ENCODE data around the gene IFNA7.
"Not testable (repeated sequence)": the region's sequence is repeated elsewhere in the genome, so short reads cannot be mapped to it uniquely, and the experiment has no call there.

Gene IFNA7

DNA sequence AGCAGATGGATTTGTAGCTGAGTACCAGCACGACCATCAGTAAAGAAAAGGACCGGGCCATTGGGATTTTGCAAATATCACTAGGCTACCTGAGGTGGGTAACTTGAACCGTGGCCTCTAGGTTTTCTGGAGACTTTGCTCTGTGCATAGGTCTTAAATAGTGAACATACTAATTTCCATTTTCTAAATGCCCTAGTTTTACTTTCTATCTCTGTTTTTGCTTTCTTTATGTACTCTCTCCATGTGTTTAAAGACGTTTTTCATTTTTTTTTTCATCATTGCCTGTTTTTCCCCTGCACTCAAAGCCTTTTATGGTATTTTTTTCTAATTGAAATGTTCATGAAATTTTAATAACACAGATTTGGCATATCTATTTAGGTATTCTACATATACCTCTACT is at the start of gene IFNA7:
TSS of gene IFNA7 (minus strand) at position 101 of the 400 bp plus-strand sequence. CDS start at position 61, 40 bp downstream.
- not testable (repeated sequence) for DNase-seq (ENCODE audit: low read depth in 3 of 3)

DNA sequence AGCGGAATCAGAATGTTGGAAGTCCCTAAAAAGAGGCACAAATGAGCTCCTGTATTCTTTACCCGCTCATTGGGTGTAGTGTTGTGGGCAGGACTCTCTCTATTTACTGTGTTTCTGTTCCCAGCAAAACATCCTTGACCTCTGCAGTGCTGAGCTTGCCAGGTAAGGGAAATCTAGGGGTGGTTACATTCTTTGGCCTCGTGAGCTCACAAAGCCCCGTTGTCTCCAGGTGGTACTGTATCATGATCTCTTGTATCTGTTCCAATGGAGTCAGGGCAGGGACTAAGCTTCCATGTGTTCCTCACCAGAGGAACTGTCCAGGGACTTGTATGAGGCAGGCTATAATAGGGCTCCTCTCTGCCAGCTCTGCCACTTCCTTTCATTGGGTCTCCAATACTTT is 49.6 kb upstream of the IFNA7 start:
- DNase-seq (ENCODE audit: low read depth in 3 of 3): no peak

GRCh38 chr9:21251190-21251589 is 49.2 kb upstream of the IFNA7 start:
- no peak for DNase-seq (ENCODE audit: low read depth in 3 of 3)

DNA sequence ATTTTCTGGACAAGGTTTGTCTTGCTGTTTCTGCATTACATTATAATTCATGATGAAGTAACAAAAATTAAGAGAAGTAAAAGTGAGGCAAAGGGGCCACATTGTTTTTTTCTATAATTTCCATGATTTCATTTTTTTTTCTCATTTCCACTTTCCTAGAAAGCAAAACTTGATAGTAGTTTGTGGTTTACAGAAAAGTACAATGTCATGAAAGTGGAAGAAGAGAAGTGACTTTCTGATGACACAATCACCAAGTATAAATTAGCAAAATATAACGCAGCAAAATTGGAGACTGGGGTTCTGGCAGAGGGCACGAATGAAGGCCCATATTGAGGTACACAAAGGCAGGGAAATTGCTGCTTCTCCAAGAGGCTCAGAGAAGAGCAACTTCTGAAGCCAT is 42.8 kb upstream of the IFNA7 start:
- no peak for DNase-seq (ENCODE audit: low read depth in 3 of 3)

- DNase-seq (ENCODE audit: low read depth in 3 of 3): no peak
Measured at GRCh38 chr9:21239911-21240310, 37.9 kb upstream of the IFNA7 start, which contains the start of gene IFNA14. Gene IFNA14 (minus strand): TSS chr9:21240005. CDS start chr9:21239935, 70 bp downstream.

DNA sequence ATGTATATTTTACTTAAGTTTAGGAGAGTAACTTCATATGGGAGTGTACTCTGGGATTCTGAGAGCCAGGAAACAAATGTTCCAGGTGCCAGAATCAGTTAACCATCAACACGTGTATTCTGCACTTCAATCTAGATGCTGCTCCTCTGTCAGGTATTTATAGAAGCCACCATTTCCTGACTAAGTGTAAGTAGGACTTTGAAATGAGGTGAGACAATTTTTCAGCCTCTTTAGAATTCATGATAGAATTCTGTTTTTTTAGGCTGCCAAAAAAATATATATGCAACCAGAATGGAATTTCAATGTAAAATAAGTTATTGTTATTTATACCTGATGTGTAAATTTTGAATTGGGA is 34.3 kb upstream of the IFNA7 start:
- not testable (repeated sequence) for DNase-seq (ENCODE audit: low read depth in 3 of 3)

- DNase-seq (ENCODE audit: low read depth in 3 of 3): not testable (repeated sequence)
Measured at GRCh38 chr9:21235468-21236359, 33.7 kb upstream of the IFNA7 start.

GRCh38 chr9:21234153-21234687 is 32.2 kb upstream of the IFNA7 start:
- DNase-seq (ENCODE audit: low read depth in 3 of 3): no peak

DNA sequence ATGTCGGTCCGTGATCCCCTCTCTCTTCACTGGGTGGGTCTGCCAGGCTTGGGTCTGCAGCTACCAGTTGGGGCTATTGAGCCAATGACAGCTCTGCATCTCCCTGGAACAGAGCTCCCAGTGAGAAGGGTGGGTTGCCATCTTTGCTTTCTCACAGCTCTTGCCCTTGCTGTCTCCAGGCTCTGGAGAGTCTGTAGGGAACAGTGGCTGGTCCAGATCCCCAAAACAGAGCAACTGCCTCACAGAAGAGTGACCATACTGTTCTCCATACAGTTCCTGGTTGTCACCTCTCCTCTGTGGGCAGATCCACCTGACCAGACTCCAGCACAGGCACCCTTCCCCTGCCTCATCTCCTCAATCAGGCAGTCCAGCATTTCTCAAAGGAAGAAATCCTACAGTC is 31.3 kb upstream of the IFNA7 start:
- DNase-seq (ENCODE audit: low read depth in 3 of 3): no peak

- DNase-seq (ENCODE audit: low read depth in 3 of 3): no peak
Measured at GRCh38 chr9:21228122-21228521, 26.1 kb upstream of the IFNA7 start, which contains the start of gene IFNA17. Gene IFNA17 (minus strand): TSS chr9:21228222. CDS start chr9:21228173, 49 bp downstream.

DNA sequence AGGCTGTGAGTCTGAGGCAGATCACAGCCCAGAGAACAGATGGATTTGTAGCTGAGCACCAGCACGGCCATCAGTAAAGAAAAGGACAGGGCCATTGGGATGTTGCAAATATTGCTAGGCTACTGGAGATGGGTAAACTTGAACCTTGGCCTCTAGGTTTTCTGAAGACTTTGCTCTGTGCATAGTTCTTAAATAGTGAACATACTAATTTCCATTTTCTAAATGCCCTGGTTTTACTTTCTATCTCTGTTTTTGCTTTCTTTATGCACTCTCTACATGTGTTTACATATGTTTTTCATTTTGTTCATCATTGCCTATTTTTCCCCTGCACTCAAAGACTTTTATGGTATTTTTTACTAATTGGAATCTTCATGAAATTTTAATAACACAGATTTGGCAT is 15.2 kb upstream of the IFNA7 start, which contains the start of gene IFNA16:
TSS of gene IFNA16 (minus strand) at position 101 of the 400 bp plus-strand sequence. CDS start at position 95, 6 bp downstream.
- DNase-seq (ENCODE audit: low read depth in 3 of 3): not testable (repeated sequence)

GRCh38 chr9:21213411-21214326 is 11.7 kb upstream of the IFNA7 start:
- not testable (repeated sequence) for DNase-seq (ENCODE audit: low read depth in 3 of 3)

GRCh38 chr9:21212160-21212559 is 10.2 kb upstream of the IFNA7 start:
- not testable (repeated sequence) for DNase-seq (ENCODE audit: low read depth in 3 of 3)

GRCh38 chr9:21210782-21211181 is 8.8 kb upstream of the IFNA7 start:
- not testable (repeated sequence) for DNase-seq (ENCODE audit: low read depth in 3 of 3)

DNA sequence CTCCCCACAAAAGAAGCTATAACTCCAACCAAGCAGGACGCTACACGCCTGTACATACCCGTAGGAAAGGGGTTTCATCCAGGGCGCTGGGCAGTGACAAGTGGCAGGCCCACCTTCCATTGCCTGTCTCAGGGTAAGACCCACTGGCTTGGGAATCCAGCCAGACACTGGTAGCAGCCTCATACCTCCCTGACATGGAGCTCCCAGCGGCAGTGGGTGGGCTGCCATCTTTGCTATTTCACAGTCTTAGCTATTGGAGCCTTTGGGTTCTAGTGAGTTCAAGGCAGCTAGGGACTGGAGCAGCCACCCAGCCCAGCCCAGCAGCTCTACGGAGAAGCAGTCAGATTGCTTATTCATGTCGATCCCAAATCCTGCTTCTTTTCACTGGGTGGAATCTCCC is 8.3 kb upstream of the IFNA7 start:
- no peak for DNase-seq (ENCODE audit: low read depth in 3 of 3)

- not testable (repeated sequence) for DNase-seq (ENCODE audit: low read depth in 3 of 3)
Measured at GRCh38 chr9:21207043-21207442, 5.0 kb upstream of the IFNA7 start, which contains the start of gene IFNA10. Gene IFNA10 (minus strand): TSS chr9:21207143. CDS start chr9:21207097, 46 bp downstream.

DNA sequence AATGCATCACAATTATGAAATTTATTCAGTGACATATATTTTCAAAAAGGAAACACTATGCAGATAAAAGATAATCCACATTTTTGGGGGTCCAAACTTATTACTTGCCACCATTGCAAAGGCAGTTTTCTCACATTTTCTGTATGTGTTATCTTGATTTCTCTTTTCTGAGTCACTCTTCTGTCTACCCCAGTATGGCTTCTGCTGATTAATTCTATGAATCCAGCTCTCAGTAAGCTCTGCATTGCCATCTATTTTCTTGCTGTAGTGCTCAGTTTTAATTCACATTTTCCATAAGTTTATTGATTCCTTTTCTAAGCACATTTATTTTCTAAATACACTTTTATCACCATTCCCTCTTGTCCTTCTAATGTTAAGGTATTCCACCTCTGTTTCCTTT is 3.2 kb upstream of the IFNA7 start:
- DNase-seq (ENCODE audit: low read depth in 3 of 3): no peak

- DNase-seq (ENCODE audit: low read depth in 3 of 3): not testable (repeated sequence)
Measured at GRCh38 chr9:21194867-21195776, 6.9 kb downstream of the IFNA7 start.

- not testable (repeated sequence) for DNase-seq (ENCODE audit: low read depth in 3 of 3)
Measured at GRCh38 chr9:21187487-21187886, 14.5 kb downstream of the IFNA7 start, which contains the start of gene IFNA4. Gene IFNA4 (minus strand): TSS chr9:21187587. CDS start chr9:21187531, 56 bp downstream.

All from stimulated activated CD4-positive, alpha-beta T cell treated with anti-CD3 and anti-CD28 coated beads, TNF-alpha, amount 100 ng/mL, for 48 hours (primary cell).